IPS-11a (cell line): ENCODE measurements around the gene AQP12A.
"Not testable (repeated sequence)": the region's sequence is repeated elsewhere in the genome, so short reads cannot be mapped to it uniquely, and the experiment has no call there.

ENCODE experiments used
- H3K4me3 ChIP-seq: one replicate; pipeline ENCODE4 v1.5.1; 2013; ENCODE audit warnings: low read depth, low read length, control low read depth

AQP12A gene

GRCh38 chr2:240687741-240688552, 3.7 kb upstream of the AQP12A start:
- no peak overlapping the region for H3K4me3 ChIP-seq

- H3K4me3 ChIP-seq: no peak overlapping the region
Measured at GRCh38 chr2:240688553-240688919, 3.1 kb upstream of the AQP12A start.

- no peak overlapping the region for H3K4me3 ChIP-seq
Measured at GRCh38 chr2:240689975-240690374, 1.7 kb upstream of the AQP12A start.

- not testable (repeated sequence) for H3K4me3 ChIP-seq
Measured at GRCh38 chr2:240690421-240691074, 1.1 kb upstream of the AQP12A start.

- H3K4me3 ChIP-seq: not testable (repeated sequence)
Measured at GRCh38 chr2:240691075-240691427, 615 bp upstream of the AQP12A start.

GRCh38 chr2:240692583-240693561, 1.2 kb downstream of the AQP12A start:
- not testable (repeated sequence) for H3K4me3 ChIP-seq

GRCh38 chr2:240694304-240694703, 2.6 kb downstream of the AQP12A start:
- not testable (repeated sequence) for H3K4me3 ChIP-seq

- H3K4me3 ChIP-seq: not testable (repeated sequence)
Measured at GRCh38 chr2:240695593-240695992, 3.9 kb downstream of the AQP12A start.

GRCh38 chr2:240696469-240696868, 4.8 kb downstream of the AQP12A start:
- not testable (repeated sequence) for H3K4me3 ChIP-seq

GRCh38 chr2:240698852-240699561, 7.3 kb downstream of the AQP12A start:
- not testable (repeated sequence) for H3K4me3 ChIP-seq

- not testable (repeated sequence) for H3K4me3 ChIP-seq
Measured at GRCh38 chr2:240699835-240700234, 8.2 kb downstream of the AQP12A start.

- not testable (repeated sequence) for H3K4me3 ChIP-seq
Measured at GRCh38 chr2:240700616-240701015, 8.9 kb downstream of the AQP12A start.

GRCh38 chr2:240701091-240701735, 9.5 kb downstream of the AQP12A start:
- no peak overlapping the region for H3K4me3 ChIP-seq

GRCh38 chr2:240701736-240702639, 10.3 kb downstream of the AQP12A start:
- H3K4me3 ChIP-seq: no peak overlapping the region

GRCh38 chr2:240702640-240703011, 11.0 kb downstream of the AQP12A start:
- no peak overlapping the region for H3K4me3 ChIP-seq

- no peak overlapping the region for H3K4me3 ChIP-seq
Measured at GRCh38 chr2:240703417-240704341, 12.0 kb downstream of the AQP12A start.

GRCh38 chr2:240704651-240705050, 13.0 kb downstream of the AQP12A start:
- no peak overlapping the region for H3K4me3 ChIP-seq

- H3K4me3 ChIP-seq: no peak overlapping the region
Measured at GRCh38 chr2:240705204-240705791, 13.6 kb downstream of the AQP12A start.
